Measurements from ENCODE around the gene ST6GALNAC4. TPM values are rescaled to one million over a fixed set of nuclear protein-coding genes. Genes with fewer than 3 reads are reported as not detected.

Gene ST6GALNAC4
- total RNA-seq, 1 donor from 2014 or later: 21.4 TPM

- H3K36me3 Mint-ChIP-seq (ENCODE audit: unreplicated experiment): no peaks in the 10 kb centered on the region
- peaks cover 37% of the 10 kb centered on the region for H3K4me1 Mint-ChIP-seq (ENCODE audit: unreplicated experiment)
- no peak for TF ChIP-seq CTCF (IDR thresholded peaks at IDR 0.05)
- DNase-seq (ENCODE audit: extremely low spot score, unreplicated experiment): no peak
- H3K27ac Mint-ChIP-seq (ENCODE audit: unreplicated experiment): peak overlapping the region; percentile 41
- no peak overlapping the region for H3K4me3 Mint-ChIP-seq (ENCODE audit: unreplicated experiment)
- no peaks in the 10 kb centered on the region for H3K9me3 Mint-ChIP-seq (ENCODE audit: unreplicated experiment)
- no peaks in the 10 kb centered on the region for H3K27me3 Mint-ChIP-seq (ENCODE audit: unreplicated experiment)
Observed at GRCh38 chr9:127878652-127879390, 38.0 kb downstream of the ST6GALNAC4 start.

GRCh38 chr9:127878001-127878651, 38.7 kb downstream of the ST6GALNAC4 start:
- H3K4me3 Mint-ChIP-seq (ENCODE audit: unreplicated experiment): peak overlapping the region; percentile 59

GRCh38 chr9:127877566-127877998, 39.3 kb downstream of the ST6GALNAC4 start, which contains the start of gene AK1:
Gene AK1 (minus strand): TSS chr9:127877675. CDS start chr9:127874617, 3,058 bp downstream.
- DNase-seq (ENCODE audit: extremely low spot score, unreplicated experiment): no peak
- TF ChIP-seq CTCF (IDR thresholded peaks at IDR 0.05): no peak
- no peaks in the 10 kb centered on the region for H3K9me3 Mint-ChIP-seq (ENCODE audit: unreplicated experiment)
- no peaks in the 10 kb centered on the region for H3K36me3 Mint-ChIP-seq (ENCODE audit: unreplicated experiment)
- no peaks in the 10 kb centered on the region for H3K27me3 Mint-ChIP-seq (ENCODE audit: unreplicated experiment)
- H3K4me1 Mint-ChIP-seq (ENCODE audit: unreplicated experiment): peaks cover 33% of the 10 kb centered on the region
- H3K27ac Mint-ChIP-seq (ENCODE audit: unreplicated experiment): peak within 1 kb of the TSS; percentile 71
- H3K4me3 Mint-ChIP-seq (ENCODE audit: unreplicated experiment): peak within 1 kb of the TSS; percentile 78

More at GRCh38 chr9:127878001-127878651, 38.7 kb downstream of the ST6GALNAC4 start:
- DNase-seq (ENCODE audit: extremely low spot score, unreplicated experiment): no peak
- H3K9me3 Mint-ChIP-seq (ENCODE audit: unreplicated experiment): no peaks in the 10 kb centered on the region
- TF ChIP-seq CTCF (IDR thresholded peaks at IDR 0.05): no peak
- H3K36me3 Mint-ChIP-seq (ENCODE audit: unreplicated experiment): no peaks in the 10 kb centered on the region
- no peak overlapping the region for H3K27ac Mint-ChIP-seq (ENCODE audit: unreplicated experiment)
- no peaks in the 10 kb centered on the region for H3K27me3 Mint-ChIP-seq (ENCODE audit: unreplicated experiment)
- peaks cover 38% of the 10 kb centered on the region for H3K4me1 Mint-ChIP-seq (ENCODE audit: unreplicated experiment)

GRCh38 chr9:127876764-127877562, 39.9 kb downstream of the ST6GALNAC4 start:
- H3K27ac Mint-ChIP-seq (ENCODE audit: unreplicated experiment): peak overlapping the region; percentile 71

More at GRCh38 chr9:127876764-127877562, 39.9 kb downstream of the ST6GALNAC4 start:
- no peak for TF ChIP-seq CTCF (IDR thresholded peaks at IDR 0.05)
- H3K36me3 Mint-ChIP-seq (ENCODE audit: unreplicated experiment): no peaks in the 10 kb centered on the region
- DNase-seq (ENCODE audit: extremely low spot score, unreplicated experiment): no peak
- peaks cover 29% of the 10 kb centered on the region for H3K4me1 Mint-ChIP-seq (ENCODE audit: unreplicated experiment)
- H3K4me3 Mint-ChIP-seq (ENCODE audit: unreplicated experiment): peak overlapping the region; percentile 78
- H3K27me3 Mint-ChIP-seq (ENCODE audit: unreplicated experiment): no peaks in the 10 kb centered on the region
- H3K9me3 Mint-ChIP-seq (ENCODE audit: unreplicated experiment): no peaks in the 10 kb centered on the region
